Left renal pelvis (tissue), 4 donors: ENCODE results near the gene KIAA2012. TPM values are rescaled to one million over a fixed set of nuclear protein-coding genes. Genes with fewer than 3 reads are reported as not detected.
"Not testable (repeated sequence)": the region's sequence is repeated elsewhere in the genome, so short reads cannot be mapped to it uniquely, and the experiment has no call there.

ENCODE experiments used
- DNase-seq, 4 donors: peaks; one replicate each; pipeline ENCODE4 v3.0.0-alpha.2; 2013; ENCODE audit warnings: low read depth in 4 of 4, low spot score in 3 of 4
- polyA plus RNA-seq, 4 donors: library from polyadenylated mRNA; unstranded; fragments of 120-200 nt; gene quantifications; one replicate each; pipeline ENCODE4 v1.2.1, GENCODE V29; 2013; ENCODE audit not compliant: insufficient read length in 4 of 4

The KIAA2012 gene
- polyA plus RNA-seq, 4 donors = 0.14 to 0.38 (median 0.17) TPM

DNA sequence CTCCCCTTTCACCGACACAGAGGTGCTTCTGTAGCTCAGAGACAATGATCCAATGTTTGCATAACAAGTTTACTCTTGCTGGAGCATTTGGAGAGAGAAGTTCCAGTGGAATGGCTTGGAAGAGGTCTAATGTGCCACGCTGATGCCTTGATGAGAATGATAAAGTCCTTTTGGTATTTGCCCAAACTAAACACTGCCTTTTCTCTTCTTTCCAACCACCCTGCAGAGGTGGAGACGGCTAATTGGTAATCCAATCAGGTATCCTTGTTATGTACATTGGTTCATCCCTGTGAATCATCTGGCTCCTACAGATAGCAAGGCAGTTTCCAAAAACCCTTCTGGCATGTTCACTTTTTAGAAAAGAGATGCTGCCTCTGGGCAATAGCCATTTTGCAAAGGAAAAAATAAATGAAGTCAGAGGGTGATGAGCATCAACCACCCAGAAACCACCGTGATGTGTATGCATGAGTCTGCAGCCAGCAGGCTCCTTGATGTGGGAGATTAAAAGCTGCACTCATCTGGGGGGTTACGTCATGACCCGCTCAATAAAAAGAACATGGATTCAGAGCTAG lies 40.6 kb downstream of the KIAA2012 start:
- no peak for DNase-seq

DNA sequence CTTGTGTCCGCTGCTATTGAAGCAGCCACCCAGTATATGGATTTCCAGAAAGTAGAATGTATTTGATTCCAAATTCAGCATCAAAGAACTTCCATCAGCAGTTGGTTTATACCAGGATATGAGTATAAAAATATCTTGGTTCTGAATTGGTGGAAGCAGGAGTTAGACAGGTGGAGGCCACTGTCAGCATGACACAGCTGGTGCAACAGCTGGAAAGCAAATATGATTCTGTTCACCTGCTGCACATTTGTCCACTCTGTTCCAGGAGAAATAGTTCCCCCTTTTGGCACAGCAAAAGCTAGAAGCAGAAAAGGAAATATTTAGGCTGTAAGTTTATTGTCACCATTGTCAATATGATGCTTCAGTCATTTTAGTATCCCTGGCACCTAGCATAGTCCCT lies 41.2 kb downstream of the KIAA2012 start:
- no peak for DNase-seq

DNA sequence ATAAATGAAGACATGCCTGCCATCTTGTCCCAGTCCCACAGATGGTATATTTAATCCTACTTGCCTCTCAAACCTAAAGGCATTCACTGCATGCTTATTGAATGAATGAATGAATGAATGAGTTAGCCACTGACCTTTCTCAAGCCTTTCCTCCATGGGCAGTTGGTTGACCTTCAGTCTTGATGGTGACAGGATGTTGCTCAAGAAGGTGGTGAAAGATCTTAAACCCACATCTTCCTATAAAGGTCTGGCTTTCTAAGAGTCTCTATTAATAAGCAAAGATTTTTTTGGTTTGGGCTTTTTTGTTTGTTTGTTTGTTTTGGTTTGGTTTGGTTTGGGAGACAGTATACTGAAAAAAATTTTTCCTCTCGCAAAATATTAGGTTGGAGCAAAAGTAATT lies 41.7 kb downstream of the KIAA2012 start:
- no peak for DNase-seq

DNA sequence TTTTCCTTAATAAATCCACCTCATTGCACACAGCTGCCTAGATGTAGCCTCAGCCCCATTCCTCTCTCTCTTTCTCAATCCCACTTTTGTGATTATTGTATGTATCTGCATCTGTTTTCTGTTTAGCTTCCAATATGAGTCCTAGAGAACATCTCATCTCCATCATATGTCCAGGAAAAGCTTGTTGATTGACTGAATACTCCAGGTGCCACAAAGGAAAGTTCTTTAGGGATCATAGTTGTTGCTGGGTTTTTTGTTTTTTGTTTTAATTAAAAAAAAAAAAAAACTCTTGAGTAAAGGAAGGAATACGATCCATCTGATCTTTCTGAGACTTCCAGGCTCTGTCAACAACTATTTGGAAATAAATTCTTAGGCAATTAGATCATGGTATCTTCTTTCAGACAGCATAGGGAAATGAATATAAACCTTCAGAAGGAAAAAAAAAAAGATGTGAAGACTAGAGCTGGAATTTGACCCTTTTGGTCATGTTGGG lies 42.5 kb downstream of the KIAA2012 start:
- DNase-seq = no peak

DNA sequence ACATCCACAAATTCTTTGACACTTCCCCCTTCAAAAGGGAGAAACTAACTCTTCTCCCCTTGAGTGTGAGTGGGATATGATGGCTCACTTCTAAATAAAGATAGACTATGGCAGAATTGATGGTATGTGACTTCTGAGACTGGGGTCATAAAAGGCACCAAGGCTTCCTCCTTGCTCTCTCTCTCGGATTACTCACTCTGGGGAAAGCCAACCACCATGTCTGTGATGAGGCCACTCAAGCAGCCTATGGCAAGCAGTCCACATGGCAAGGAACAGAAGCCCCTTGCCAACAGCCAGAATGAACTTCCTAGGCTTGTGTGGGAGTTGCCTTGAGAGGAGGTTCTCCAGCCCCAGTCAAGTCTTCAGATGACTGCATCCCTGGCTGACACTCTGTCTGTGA lies 43.6 kb downstream of the KIAA2012 start:
- DNase-seq = no peak

DNA sequence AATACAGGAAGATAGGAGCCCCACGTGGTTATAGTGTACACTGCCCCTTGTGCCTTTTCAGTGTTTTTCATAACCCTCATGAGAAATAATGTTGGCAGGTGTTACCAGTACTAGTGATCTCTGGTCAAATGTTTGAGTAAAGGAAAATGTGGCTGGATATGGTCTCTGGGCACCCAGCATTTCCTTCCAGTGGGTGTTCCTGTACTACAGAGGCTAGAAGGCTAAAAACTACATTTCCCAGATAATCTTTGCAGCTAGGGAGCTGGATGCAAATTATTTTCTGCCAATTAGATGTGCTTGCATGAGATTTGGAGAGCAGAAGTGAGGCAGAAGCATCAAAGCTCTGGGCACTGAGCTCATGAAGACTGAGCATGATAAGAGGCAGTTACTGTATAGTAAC lies 45.1 kb downstream of the KIAA2012 start:
- no peak for DNase-seq

DNA sequence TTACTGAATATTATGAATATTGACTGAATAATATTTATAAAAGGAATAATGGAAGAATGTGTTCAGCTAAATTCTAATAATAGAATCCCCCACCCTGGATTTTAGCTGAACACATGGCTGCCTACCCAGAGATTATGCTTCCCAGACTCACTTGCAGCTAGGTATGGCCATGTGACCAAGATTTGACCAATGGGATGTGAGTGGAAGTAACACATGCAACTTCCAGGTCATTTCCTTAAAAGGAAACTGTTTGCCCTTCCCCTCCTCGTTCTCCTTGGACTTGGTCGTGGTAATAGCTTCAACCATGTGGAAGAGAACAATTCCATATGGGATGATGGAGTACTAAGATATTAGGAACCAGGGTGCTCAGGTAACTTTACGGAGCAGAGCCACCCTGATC lies 47.8 kb downstream of the KIAA2012 start:
- DNase-seq = no peak

DNA sequence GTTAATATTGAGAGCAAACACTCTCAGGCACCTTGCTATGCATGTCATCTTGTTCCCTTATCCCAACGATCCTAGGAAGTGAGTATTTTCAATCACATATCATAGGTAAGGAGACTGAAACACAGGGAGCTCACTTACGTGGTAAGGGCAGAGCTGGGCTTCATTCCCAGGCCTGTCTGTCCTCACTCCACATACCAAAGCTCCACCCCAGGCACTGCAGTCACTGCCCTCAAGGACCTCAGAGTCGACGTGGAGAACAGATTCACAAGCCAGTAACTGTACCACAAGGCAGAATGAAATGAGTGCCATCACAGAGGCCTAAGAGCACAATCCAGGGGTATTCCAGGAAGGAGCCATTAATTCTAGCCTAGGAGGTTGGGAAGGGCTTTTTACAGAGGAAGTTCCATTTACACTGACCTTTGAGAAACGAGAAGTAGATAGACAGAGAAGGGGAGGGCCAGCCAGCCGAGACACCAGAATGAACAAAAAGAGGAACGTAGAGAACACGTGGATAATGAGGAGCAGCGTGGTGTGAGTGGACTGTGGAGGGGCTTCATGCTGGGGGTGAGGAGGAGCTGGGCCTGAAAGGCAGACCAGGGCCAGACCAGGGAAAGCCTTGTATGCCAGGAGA lies 48.6 kb downstream of the KIAA2012 start:
- no peak for DNase-seq

DNA sequence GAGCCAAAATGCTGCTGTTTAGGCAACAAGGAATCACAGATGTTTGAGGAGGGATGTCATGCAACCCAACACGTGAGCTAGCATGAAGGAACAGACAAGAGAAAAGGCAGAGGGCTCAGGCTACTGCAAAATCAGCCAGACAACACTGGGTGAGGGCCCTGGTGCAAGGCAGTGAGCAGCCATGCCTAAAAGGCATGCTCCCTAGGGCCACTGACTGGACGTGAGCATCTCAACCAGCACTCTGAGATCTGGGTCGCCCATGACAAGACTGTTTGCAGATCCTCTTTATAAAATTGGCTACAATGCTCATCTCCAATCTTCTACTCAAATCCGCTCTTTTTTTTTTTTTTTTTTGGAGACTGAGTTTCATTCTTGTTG lies 49.1 kb downstream of the KIAA2012 start:
- DNase-seq = no peak

DNA sequence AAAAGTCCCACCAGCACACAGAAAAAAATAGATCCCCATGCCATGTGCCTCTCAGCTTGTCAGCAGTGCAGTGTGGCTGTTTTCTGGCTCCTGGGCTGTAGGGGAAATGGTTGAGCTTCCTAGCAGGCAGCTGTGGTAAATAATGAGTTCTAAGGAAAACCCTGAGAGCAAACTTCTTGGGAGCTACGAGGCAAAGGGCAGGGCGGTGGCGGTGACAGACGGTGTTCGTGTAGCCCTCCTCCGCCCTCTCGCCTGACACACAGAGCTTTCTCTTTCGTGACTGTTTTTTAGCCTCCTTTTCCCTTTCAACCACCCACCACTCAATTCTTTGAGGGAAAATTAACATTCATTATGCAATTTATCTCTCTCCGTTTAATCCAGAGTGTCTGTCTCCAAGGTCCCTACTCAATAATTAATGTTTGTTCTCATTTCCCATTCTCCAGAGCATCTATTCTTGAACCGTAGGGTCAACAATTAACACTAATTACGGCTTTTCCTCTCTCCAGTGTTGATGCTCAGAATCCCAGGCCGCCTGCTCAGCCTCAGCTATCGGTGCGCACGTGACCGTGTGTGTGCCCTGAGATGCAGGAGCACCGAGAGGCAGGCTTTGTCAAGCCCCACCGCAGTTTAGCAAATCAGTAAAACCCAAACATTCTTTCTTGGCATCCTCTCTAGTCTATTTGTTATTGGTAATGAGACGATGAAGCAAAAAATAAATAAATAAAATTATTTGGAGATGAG lies 50.1 kb downstream of the KIAA2012 start:
- no peak for DNase-seq

DNA sequence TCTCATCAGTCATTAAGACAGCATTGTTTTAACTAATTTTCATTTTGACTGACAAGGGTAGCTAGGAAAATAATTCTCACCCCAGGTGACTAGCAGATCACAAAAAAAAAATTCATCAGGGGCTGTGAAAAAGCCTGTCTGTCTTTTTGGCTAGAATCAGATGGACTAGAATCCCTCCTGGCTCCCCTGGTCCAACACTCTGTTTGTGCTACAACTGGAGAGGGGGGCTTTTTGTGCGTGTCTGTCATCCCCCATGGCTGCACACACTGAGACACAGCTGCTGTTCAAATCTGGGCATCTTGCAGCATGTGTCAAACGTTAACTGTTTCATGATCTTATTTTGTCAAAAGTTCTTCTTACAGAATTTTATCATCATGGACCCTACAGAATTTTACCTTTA lies 51.2 kb downstream of the KIAA2012 start:
- no peak for DNase-seq

DNA sequence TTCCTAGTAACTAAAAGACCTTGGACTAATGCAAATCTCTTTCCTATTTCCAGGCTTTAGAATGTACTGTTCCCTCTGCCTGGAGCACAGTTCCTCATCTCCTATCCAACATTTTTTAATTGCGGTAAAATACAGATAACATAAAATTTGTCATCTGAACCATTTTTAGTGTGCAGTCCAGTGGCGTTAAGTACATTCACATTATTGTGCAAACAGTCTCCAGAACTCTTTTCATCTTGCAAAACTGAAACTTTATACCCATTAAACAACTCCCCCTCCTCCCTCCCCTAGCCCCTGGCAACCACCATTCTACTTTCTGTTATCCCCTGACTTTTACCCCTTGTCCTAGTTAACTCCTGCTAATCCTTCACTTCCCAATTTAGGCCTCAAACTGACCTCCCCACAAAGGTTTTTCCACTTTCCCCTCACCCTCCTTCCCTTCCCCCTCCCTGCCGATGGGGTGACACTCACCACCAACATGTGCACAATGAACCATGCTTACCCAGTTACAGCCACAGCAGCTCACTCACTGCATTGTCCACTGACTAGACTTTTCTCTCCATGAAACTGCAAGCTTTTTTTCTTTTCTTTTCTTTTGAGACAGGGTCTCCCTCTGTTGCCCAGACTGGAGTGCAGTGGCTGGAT lies 54.8 kb downstream of the KIAA2012 start:
- no peak for DNase-seq

DNA sequence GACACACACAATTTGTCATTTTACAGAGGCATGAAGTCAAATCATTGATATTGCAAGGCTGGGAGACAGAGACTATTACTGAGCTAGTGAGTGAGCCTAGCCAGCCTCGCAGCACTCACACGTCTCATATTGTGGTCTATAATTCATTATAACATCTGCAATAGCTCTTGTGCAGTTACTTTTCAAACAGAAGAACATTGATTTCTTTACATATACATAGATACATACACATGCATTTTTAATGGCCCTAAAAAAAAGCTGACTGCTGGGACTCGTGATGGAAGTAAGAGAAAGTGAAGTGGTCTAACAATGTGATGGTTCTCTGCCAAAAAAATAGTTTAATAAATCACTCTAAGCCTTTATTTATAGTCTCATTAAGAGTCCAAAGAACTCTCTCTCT lies 56.8 kb downstream of the KIAA2012 start:
- DNase-seq = no peak

DNA sequence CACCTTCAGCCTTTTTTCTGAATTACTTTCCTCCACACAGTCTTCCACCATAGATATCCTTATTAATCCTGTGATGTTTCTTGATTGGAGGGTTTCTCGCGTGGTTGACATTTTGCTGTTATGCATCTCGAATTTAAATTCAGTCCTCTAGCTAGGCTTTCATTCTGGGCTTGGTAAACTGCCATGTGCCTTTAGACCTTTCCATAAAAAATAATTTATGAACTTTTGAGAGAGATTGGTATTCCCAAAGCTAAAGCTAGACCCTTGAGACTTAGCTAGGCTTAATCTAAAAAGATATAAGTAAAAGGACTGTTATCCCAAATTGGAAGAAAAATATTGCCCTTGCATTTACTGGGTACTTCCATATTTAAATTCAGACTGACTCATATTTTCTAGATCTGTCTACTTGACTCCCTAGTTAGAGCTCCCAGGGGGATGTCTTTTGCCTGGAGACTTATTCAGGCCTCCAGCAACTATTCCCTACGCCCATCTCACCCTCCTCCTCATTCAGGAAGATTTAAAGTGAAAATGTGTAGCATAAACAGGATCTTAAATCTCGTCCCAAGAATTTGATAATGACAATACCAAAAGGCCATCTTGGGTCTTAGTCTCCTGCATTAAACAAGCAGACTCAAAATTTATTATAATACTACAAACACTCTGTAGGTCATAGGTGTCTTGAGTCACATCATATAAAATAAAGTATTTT lies 60.3 kb downstream of the KIAA2012 start:
- DNase-seq = peak in 2 of 4 donors; percentile 45 to 49

DNA sequence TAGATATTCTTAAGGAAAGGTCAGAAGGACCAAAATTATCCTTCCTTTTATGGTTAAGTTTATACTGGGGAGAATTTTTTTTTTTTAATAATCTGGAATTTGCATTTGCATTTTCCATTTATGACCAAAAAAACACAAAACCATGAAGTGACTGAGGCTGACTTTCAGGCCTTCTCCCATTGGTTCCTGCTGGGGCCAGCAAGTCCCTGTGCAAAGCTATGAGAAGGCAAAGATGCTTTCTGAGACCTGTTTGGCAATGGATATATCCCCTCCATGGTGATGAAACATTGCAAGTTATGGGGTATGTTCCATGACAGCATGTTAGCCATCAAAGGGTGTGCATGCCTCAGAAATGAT lies 60.8 kb downstream of the KIAA2012 start:
- DNase-seq = no peak

DNA sequence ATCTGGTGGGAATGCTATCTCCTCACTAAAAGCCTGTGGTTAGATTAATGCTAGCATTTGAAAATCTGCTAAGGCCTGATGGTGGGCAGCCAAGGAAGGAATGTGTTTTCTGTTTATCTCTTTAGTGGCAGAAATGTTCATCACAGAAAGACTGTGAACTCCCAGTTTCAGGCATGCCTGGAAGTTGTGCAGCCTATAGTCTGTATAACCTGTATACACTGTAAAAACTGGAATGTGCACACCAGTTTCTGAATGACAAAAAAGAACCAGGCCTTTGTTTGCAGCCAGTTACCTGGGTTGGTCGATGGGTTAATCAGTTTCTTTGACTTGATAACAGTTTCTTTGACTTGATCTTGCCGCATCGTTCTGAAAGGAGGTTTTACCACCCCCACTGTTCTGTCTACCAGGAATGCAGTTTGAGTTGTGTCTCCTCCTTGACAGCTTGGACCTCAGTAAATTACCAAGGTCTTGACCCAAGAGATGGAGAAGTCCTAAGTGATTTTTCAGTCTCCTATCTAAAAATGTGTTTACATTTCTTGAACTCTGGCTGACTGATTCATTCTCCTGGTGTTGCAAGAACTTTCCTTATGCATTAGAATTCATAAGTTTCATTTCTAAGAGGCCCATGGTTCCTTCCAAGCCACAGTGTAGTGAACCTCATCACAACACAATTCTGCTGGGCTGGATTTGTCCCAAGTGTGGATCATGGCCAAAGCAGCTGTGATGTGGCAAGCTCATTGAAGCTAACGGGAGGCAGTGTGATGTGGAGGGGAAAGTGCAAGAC lies 62.2 kb downstream of the KIAA2012 start:
- peak in 2 of 4 donors; percentile 54 to 62 for DNase-seq

DNA sequence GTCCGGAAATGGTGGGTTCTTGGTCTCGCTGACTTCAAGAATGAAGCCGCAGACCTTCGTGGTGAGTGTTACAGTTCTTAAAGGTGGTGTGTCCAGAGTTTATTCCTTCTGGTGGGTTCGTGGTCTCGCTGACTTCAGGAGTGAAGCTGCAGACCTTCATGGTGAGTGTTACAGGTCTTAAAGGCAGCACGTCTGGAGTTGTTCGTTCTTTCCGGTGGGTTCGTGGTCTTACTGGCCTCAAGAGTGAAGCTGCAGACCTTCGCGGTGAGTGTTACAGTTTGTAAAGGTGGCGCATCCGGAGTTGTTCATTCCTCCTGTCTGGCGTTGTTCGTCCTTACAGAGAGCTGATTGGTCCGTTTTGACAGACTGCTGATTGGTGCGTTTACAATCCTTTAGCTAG lies 63.0 kb downstream of the KIAA2012 start:
- not testable (repeated sequence) for DNase-seq

DNA sequence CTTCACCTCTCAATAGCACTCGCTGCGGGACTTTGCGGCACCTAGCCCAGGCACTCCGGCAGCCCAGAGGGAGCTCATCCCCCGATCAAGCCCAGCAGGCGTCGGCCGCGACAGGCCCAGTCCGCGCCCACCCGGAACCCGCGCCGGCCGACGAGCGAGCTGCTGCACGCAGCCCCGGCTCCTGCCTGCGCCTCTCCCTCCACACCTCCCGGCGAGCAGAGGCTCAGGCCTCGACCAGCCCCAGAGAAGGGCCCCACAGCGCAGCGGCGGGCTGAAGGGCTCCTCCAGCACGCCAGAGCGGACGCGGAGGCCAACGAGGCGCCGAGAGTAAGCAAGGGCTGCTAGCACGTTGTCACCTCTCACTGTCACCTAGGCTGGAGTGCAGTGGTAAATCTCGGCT lies 63.5 kb downstream of the KIAA2012 start:
- no peak for DNase-seq

DNA sequence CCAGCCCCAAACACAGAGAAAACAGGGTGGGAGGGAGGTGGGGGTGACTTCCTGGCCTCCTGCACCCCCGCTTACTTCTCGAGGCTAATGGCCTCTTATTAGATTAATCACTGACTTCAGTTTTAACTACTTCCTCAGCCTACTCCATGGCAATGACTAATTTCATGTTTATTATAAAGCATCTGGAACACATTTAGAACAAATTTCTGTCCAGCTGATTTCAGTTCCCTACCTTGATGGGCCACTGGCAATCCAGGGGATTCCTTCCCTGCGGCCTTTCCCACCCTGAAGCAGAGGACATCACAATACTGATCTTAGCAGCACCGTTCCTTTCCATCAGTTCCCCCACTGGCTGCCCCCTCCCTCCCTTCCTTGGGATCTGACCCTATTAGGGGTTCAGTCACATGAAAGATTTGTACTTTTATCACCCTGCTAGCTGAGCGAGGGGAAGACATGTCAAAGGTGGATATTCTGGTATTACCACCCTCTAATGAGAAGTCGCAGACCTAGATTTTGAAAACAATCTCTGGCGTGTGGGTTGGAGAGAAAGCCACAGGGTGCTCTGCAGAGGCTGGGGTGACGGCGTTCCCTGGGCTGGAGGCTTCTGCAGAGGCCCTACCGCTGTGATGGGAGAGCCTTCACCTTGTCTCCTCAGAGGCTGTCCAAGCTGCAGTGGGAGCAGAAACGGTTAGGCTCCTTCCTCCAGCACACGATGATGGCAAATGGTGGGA lies 67.6 kb downstream of the KIAA2012 start:
- DNase-seq = no peak
